HEK293 (cell line): ENCODE measurements around the gene RIN3.

Experiments
- CTCF ChIA-PET: fragments of 350-600 bp; formaldehyde crosslinking; extraction: SDS; loops from one replicate; lab custom pipeline; 2021; ENCODE audit warnings: antibody characterized with exemption; lab: Yijun Ruan, JAX
- POLR2A ChIA-PET: fragments of 300-600 bp; formaldehyde crosslinking; extraction: SDS; loops from one replicate; lab custom pipeline; 2020; ENCODE audit warnings: antibody characterized with exemption, inconsistent platforms; lab: Yijun Ruan, JAX
- H3K27ac ChIP-seq: fragments of 200-500 bp; sonication (Bioruptor generic); 2 replicates; pipeline ENCODE4 v1.5.1; 2014; ENCODE audit warnings: low read depth, low read length, control low read depth, inconsistent platforms; ENCODE audit errors: extremely low read depth
- H3K36me3 ChIP-seq, 2 experiments: fragments of 200-500 bp in 1 of 2; sonication (Bioruptor generic) in 1 of 2; 1 replicate in 1 of 2; 2 replicates in 1 of 2; pipeline ENCODE4 v1.5.1; 2014 to 2017; ENCODE audit warnings: inconsistent platforms in 2 of 2, low read length in 2 of 2; ENCODE audit not compliant: control insufficient read depth in 2 of 2, insufficient read depth in 1 of 2
- H3K4me1 ChIP-seq: fragments of 200-500 bp; sonication (Bioruptor generic); 2 replicates; pipeline ENCODE4 v1.5.1; 2014; ENCODE audit warnings: mild to moderate bottlenecking, low read length, inconsistent platforms; ENCODE audit not compliant: control insufficient read depth, insufficient read depth
- H3K4me3 ChIP-seq: 2 replicates; pipeline ENCODE4 v1.5.1; 2011; ENCODE audit warnings: low read depth, mild to moderate bottlenecking, control low read depth, low read length, moderate library complexity
- H3K9me3 ChIP-seq: fragments of 200-500 bp; sonication (Bioruptor generic); 2 replicates; pipeline ENCODE4 v1.5.1; 2014; ENCODE audit warnings: low read depth, low read length, inconsistent platforms; ENCODE audit not compliant: control insufficient read depth, insufficient read depth
- BCL11B ChIP-seq: fragments of 450-650 bp; formaldehyde crosslinking; IDR thresholded peaks from 2 replicates; pipeline ENCODE4 v1.5.1; 2016; ENCODE audit warnings: low read depth, missing biosample characterization, missing genetic modification characterization
- CTCF ChIP-seq: fragments of 450-650 bp; formaldehyde crosslinking; IDR thresholded peaks from 2 replicates; pipeline ENCODE4 v1.5.1; 2016; ENCODE audit warnings: missing biosample characterization, missing genetic modification characterization
- ELK4 ChIP-seq: IDR thresholded peaks from 2 replicates; pipeline ENCODE4 v1.6.1; 2011; ENCODE audit warnings: mild to moderate bottlenecking, low read depth, low read length, borderline replicate concordance
- INSM2 ChIP-seq: fragments of 450-650 bp; formaldehyde crosslinking; IDR thresholded peaks from 2 replicates; pipeline ENCODE4 v1.5.1; 2016; ENCODE audit warnings: missing biosample characterization, missing genetic modification characterization
- KLF10 ChIP-seq: fragments of 450-650 bp; IDR thresholded peaks from 2 replicates; pipeline ENCODE4 v1.5.1; 2018; ENCODE audit warnings: missing biosample characterization, mild to moderate bottlenecking, missing genetic modification characterization
- ZBTB8A ChIP-seq: fragments of 450-650 bp; formaldehyde crosslinking; IDR thresholded peaks from 2 replicates; pipeline ENCODE4 v1.5.1; 2016; ENCODE audit warnings: missing biosample characterization, missing genetic modification characterization
- ZNF146 ChIP-seq: fragments of 450-650 bp; formaldehyde crosslinking; IDR thresholded peaks from 2 replicates; pipeline ENCODE4 v1.5.1; 2016; ENCODE audit warnings: missing biosample characterization, missing genetic modification characterization
- ZNF169 ChIP-seq: fragments of 450-650 bp; formaldehyde crosslinking; IDR thresholded peaks from 2 replicates; pipeline ENCODE4 v1.5.1; 2016; ENCODE audit warnings: missing biosample characterization, missing genetic modification characterization
- ZNF2 ChIP-seq: fragments of 450-650 bp; formaldehyde crosslinking; IDR thresholded peaks from 2 replicates; pipeline ENCODE4 v1.5.1; 2016; ENCODE audit warnings: missing biosample characterization, missing genetic modification characterization
- ZNF214 ChIP-seq: fragments of 450-650 bp; formaldehyde crosslinking; IDR thresholded peaks from 2 replicates; pipeline ENCODE4 v1.5.1; 2017; ENCODE audit warnings: missing biosample characterization, mild to moderate bottlenecking, missing genetic modification characterization, borderline replicate concordance
- ZNF239 ChIP-seq: fragments of 450-650 bp; formaldehyde crosslinking; IDR thresholded peaks from 2 replicates; pipeline ENCODE4 v1.5.1; 2016; ENCODE audit warnings: missing biosample characterization, missing genetic modification characterization
- ZNF280D ChIP-seq: fragments of 450-650 bp; formaldehyde crosslinking; IDR thresholded peaks from 2 replicates; pipeline ENCODE4 v1.5.1; 2016; ENCODE audit warnings: missing biosample characterization, missing genetic modification characterization
- ZNF324 ChIP-seq: fragments of 450-650 bp; formaldehyde crosslinking; IDR thresholded peaks from 2 replicates; pipeline ENCODE4 v1.5.1; 2016; ENCODE audit warnings: missing biosample characterization, missing genetic modification characterization
- ZNF362 ChIP-seq: fragments of 450-650 bp; formaldehyde crosslinking; IDR thresholded peaks from 2 replicates; pipeline ENCODE4 v1.5.1; 2016; ENCODE audit warnings: missing biosample characterization, missing genetic modification characterization
- ZNF658 ChIP-seq: fragments of 450-650 bp; formaldehyde crosslinking; IDR thresholded peaks from 2 replicates; pipeline ENCODE4; 2016; ENCODE audit warnings: missing biosample characterization, missing genetic modification characterization
- ZNF785 ChIP-seq: fragments of 450-650 bp; formaldehyde crosslinking; IDR thresholded peaks from 2 replicates; pipeline ENCODE4 v1.5.1; 2016; ENCODE audit warnings: missing biosample characterization, missing genetic modification characterization
- ZSCAN23 ChIP-seq: fragments of 450-650 bp; formaldehyde crosslinking; IDR thresholded peaks from 2 replicates; pipeline ENCODE4 v1.5.1; 2016; ENCODE audit warnings: missing biosample characterization, missing genetic modification characterization
- TF ChIP-seq, protein P1 (sequence below): fragments of 450-650 bp; formaldehyde crosslinking; IDR thresholded peaks from 2 replicates; pipeline ENCODE4 v1.5.1; 2017; ENCODE audit warnings: missing biosample characterization, mild to moderate bottlenecking, missing genetic modification characterization, moderate library complexity
- TF ChIP-seq, protein P2 (sequence below): fragments of 450-650 bp; formaldehyde crosslinking; IDR thresholded peaks from 2 replicates; pipeline ENCODE4 v1.5.1; 2017; ENCODE audit warnings: missing biosample characterization, missing genetic modification characterization

RIN3 gene

GRCh38 chr14:92511453-92512238 lies 1.9 kb upstream of the RIN3 start (continued):
- no peak for TF ChIP-seq KLF10
- peak; percentile 99 for TF ChIP-seq ZNF146 (tag by site-specific recombination)
- TF ChIP-seq ZNF2, result peak; percentile 86
- peak; percentile 80 for TF ChIP-seq INSM2 (tag by site-specific recombination)
- no peak for TF ChIP-seq ZNF362 (tag by site-specific recombination)
- TF ChIP-seq, protein P1, sequence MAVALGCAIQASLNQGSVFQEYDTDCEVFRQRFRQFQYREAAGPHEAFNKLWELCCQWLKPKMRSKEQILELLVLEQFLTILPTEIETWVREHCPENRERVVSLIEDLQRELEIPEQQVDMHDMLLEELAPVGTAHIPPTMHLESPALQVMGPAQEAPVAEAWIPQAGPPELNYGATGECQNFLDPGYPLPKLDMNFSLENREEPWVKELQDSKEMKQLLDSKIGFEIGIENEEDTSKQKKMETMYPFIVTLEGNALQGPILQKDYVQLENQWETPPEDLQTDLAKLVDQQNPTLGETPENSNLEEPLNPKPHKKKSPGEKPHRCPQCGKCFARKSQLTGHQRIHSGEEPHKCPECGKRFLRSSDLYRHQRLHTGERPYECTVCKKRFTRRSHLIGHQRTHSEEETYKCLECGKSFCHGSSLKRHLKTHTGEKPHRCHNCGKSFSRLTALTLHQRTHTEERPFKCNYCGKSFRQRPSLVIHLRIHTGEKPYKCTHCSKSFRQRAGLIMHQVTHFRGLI (tag by site-specific recombination), result no peak; the same call in 1 of the 2 replicates
- no peak for TF ChIP-seq ELK4
- TF ChIP-seq, all 188 proteins: peak for 41

- H3K27ac ChIP-seq, result no peak overlapping the region
- ChIA-PET CTCF (no interaction called here), POLR2A (no interaction called here)
- peaks cover 5% of the 10 kb centered on the region for H3K4me1 ChIP-seq
- TF ChIP-seq ZNF239 (tag by site-specific recombination), result no peak
- H3K4me3 ChIP-seq, result no peak overlapping the region
- H3K9me3 ChIP-seq, result no peaks in the 10 kb centered on the region
- no peaks in the 10 kb centered on the region for H3K36me3 ChIP-seq
These were observed 776 bp upstream of the RIN3 start for GRCh38 chr14:92512807-92513203.

GRCh38 chr14:92513966-92514843 lies 624 bp downstream of the RIN3 start:
- Histone ChIP-seq H3K27ac (peak overlapping the region; percentile 53; the same call in 1 of the 2 replicates), H3K4me1 (peaks cover 5% of the 10 kb centered on the region), H3K4me3 (peak overlapping the region; percentile 60), H3K9me3 (no peaks in the 10 kb centered on the region), H3K36me3 (no peaks in the 10 kb centered on the region)
- CTCF ChIA-PET, result no interaction called here
- POLR2A ChIA-PET, result no interaction called here
- TF ChIP-seq ZBTB8A (tag by site-specific recombination) (no peak), BCL11B (peak; percentile 54), ZNF280D (tag by site-specific recombination) (no peak), CTCF (tag by site-specific recombination) (no peak), ZNF658 (tag by site-specific recombination) (no peak), ZNF169 (tag by site-specific recombination) (no peak), ZSCAN23 (tag by site-specific recombination) (no peak), ZNF785 (tag by site-specific recombination) (no peak), ZNF214 (tag by site-specific recombination) (no peak), ZNF324 (no peak)
- TF ChIP-seq, protein P2, sequence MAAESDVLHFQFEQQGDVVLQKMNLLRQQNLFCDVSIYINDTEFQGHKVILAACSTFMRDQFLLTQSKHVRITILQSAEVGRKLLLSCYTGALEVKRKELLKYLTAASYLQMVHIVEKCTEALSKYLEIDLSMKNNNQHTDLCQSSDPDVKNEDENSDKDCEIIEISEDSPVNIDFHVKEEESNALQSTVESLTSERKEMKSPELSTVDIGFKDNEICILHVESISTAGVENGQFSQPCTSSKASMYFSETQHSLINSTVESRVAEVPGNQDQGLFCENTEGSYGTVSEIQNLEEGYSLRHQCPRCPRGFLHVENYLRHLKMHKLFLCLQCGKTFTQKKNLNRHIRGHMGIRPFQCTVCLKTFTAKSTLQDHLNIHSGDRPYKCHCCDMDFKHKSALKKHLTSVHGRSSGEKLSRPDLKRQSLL (tag by site-specific recombination), result no peak
